ENCODE measurements around the gene HCRTR2.

GRCh38 chr6:55304747-55305146, 130.4 kb downstream of the HCRTR2 start:
- TF ChIP-seq, protein P1, sequence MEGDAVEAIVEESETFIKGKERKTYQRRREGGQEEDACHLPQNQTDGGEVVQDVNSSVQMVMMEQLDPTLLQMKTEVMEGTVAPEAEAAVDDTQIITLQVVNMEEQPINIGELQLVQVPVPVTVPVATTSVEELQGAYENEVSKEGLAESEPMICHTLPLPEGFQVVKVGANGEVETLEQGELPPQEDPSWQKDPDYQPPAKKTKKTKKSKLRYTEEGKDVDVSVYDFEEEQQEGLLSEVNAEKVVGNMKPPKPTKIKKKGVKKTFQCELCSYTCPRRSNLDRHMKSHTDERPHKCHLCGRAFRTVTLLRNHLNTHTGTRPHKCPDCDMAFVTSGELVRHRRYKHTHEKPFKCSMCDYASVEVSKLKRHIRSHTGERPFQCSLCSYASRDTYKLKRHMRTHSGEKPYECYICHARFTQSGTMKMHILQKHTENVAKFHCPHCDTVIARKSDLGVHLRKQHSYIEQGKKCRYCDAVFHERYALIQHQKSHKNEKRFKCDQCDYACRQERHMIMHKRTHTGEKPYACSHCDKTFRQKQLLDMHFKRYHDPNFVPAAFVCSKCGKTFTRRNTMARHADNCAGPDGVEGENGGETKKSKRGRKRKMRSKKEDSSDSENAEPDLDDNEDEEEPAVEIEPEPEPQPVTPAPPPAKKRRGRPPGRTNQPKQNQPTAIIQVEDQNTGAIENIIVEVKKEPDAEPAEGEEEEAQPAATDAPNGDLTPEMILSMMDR (IDR thresholded peaks at IDR 0.05; ENCODE audit: borderline replicate concordance, extremely low read depth, low read length, poor library complexity, severe bottlenecking), result no peak
- no peak for TF ChIP-seq EZH2 (IDR thresholded peaks at IDR 0.05; ENCODE audit: borderline replicate concordance, low read depth, low read length, severe bottlenecking)
